OCI-LY1 (cell line): ENCODE measurements around the gene HLA-F.

ENCODE experiments used
- H2AFZ ChIP-seq: fragments of 200-600 bp; sonication (generic), shearing (Covaris generic); 2 replicates; pipeline ENCODE4 v1.6.0; 2014; ENCODE audit warnings: antibody characterized with exemption, mild to moderate bottlenecking, low read length
- H3F3A ChIP-seq: fragments of 200-600 bp; sonication (generic), shearing (Covaris generic); 2 replicates; pipeline ENCODE4 v1.6.0; 2014; ENCODE audit warnings: mild to moderate bottlenecking, antibody characterized with exemption, low read length, moderate library complexity; ENCODE audit not compliant: insufficient read depth
- H3K27ac ChIP-seq: fragments of 200-600 bp; sonication (generic); 2 replicates; pipeline ENCODE4 v1.5.1; 2014; ENCODE audit warnings: low read length, mixed run types, mild to moderate bottlenecking, low read depth; ENCODE audit not compliant: poor library complexity, severe bottlenecking
- H3K27me3 ChIP-seq: fragments of 200-600 bp; sonication (generic); 2 replicates; pipeline ENCODE4 v1.6.0; 2014; ENCODE audit warnings: antibody characterized with exemption, mild to moderate bottlenecking, low read length, moderate library complexity; ENCODE audit not compliant: insufficient read depth
- H3K36me3 ChIP-seq: fragments of 200-600 bp; sonication (generic); 2 replicates; pipeline ENCODE4 v1.6.1; 2014; ENCODE audit warnings: mild to moderate bottlenecking, antibody characterized with exemption, low read length, moderate library complexity, mixed read lengths; ENCODE audit not compliant: insufficient read depth
- H3K4me1 ChIP-seq: fragments of 200-600 bp; sonication (generic); 2 replicates; pipeline ENCODE4 v1.5.1; 2014; ENCODE audit warnings: mild to moderate bottlenecking, low read length, moderate library complexity; ENCODE audit not compliant: insufficient read depth, severe bottlenecking
- H3K4me2 ChIP-seq: fragments of 200-600 bp; sonication (generic), shearing (Covaris generic); 2 replicates; pipeline ENCODE4 v1.6.1; 2014; ENCODE audit warnings: low read length
- H3K4me3 ChIP-seq: fragments of 200-600 bp; sonication (generic); 2 replicates; pipeline ENCODE4 v1.5.1; 2014; ENCODE audit warnings: low read length, low read depth, mild to moderate bottlenecking, mixed read lengths; ENCODE audit not compliant: poor library complexity, severe bottlenecking
- H3K79me2 ChIP-seq: fragments of 200-600 bp; shearing (Covaris generic); 2 replicates; pipeline ENCODE4 v1.6.1; 2016; ENCODE audit warnings: mixed run types, low read length, mixed read lengths; ENCODE audit not compliant: insufficient read depth
- H3K9ac ChIP-seq: fragments of 200-600 bp; sonication (generic), shearing (Covaris generic); 2 replicates; pipeline ENCODE4 v1.6.1; 2014; ENCODE audit warnings: mild to moderate bottlenecking, low read length, mixed read lengths
- H3K9me2 ChIP-seq: fragments of 200-600 bp; sonication (generic), shearing (Covaris generic); 2 replicates; pipeline ENCODE4 v1.6.1; 2014; ENCODE audit warnings: low read depth, mild to moderate bottlenecking, low read length, mixed read lengths
- H3K9me3 ChIP-seq: fragments of 200-600 bp; shearing (Covaris generic); 2 replicates; pipeline ENCODE4 v1.6.1; 2014; ENCODE audit warnings: low read length, mixed read lengths
- H4K20me1 ChIP-seq: fragments of 200-600 bp; sonication (generic), shearing (Covaris generic); 2 replicates; pipeline ENCODE4 v1.6.0; 2016; ENCODE audit warnings: mild to moderate bottlenecking, low read length; ENCODE audit not compliant: insufficient read depth
- CTCF ChIP-seq: fragments of 200-600 bp; sonication (generic), shearing (Covaris generic); IDR thresholded peaks from 2 replicates; pipeline ENCODE4 v1.5.1; 2017; ENCODE audit warnings: mild to moderate bottlenecking, antibody characterized with exemption, low read length, moderate library complexity, mixed read lengths
- EZH2 ChIP-seq: fragments of 200-600 bp; sonication (generic), shearing (Covaris generic); IDR thresholded peaks from 2 replicates; pipeline ENCODE4 v1.8.0; 2017; ENCODE audit warnings: borderline replicate concordance, mixed run types, mild to moderate bottlenecking, antibody characterized with exemption, low read length, moderate library complexity, mixed read lengths

The HLA-F gene

GRCh38 chr6:29762051-29762450 lies 38.8 kb downstream of the HLA-F start:
- Histone ChIP-seq H3K9me2 (no peaks in the 10 kb centered on the region), H3K4me3 (no peak overlapping the region), H3F3A (no peaks in the 10 kb centered on the region), H3K36me3 (no peaks in the 10 kb centered on the region), H3K4me1 (peaks cover 19% of the 10 kb centered on the region), H3K9ac (no peak overlapping the region), H3K27me3 (no peaks in the 10 kb centered on the region), H3K79me2 (no peaks in the 10 kb centered on the region), H3K4me2 (no peak overlapping the region), H4K20me1 (no peaks in the 10 kb centered on the region), H3K27ac (no peak overlapping the region), H2AFZ (no peak overlapping the region), H3K9me3 (no peaks in the 10 kb centered on the region)
- no peak for TF ChIP-seq EZH2
- no peak for TF ChIP-seq CTCF

DNA sequence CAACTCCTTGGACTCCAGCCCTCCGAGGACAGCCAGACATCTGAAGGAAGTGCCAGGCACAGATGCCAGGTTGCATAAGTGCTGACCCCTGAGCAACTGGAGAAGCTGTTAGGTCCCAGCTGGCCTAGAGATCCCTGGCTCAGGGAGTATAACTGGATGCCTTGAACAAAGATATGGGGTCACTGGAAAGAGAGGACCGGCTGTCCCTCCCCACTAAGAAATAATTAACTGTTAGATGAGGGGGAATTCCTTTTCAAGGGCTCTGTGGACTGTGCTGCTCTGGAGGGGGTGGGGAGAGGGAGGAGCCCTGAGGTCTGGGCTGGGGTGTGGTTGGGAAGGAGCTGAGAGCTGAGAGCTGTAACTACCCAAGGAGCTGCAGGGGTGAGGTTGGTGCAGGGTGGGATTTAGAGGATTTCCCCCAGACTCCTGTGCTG lies 39.6 kb downstream of the HLA-F start:
- Histone ChIP-seq H3K9ac (no peak overlapping the region), H3K9me2 (no peaks in the 10 kb centered on the region), H3K27ac (no peak overlapping the region), H4K20me1 (no peaks in the 10 kb centered on the region), H3K4me2 (no peak overlapping the region), H2AFZ (no peak overlapping the region), H3K4me3 (no peak overlapping the region), H3F3A (no peaks in the 10 kb centered on the region), H3K36me3 (no peaks in the 10 kb centered on the region), H3K27me3 (no peaks in the 10 kb centered on the region), H3K9me3 (no peaks in the 10 kb centered on the region), H3K4me1 (peaks cover 19% of the 10 kb centered on the region), H3K79me2 (no peaks in the 10 kb centered on the region)
- no peak for TF ChIP-seq CTCF
- TF ChIP-seq EZH2: no peak

- Histone ChIP-seq H3K4me1 (peaks cover 18% of the 10 kb centered on the region), H4K20me1 (no peaks in the 10 kb centered on the region), H3K9me3 (no peaks in the 10 kb centered on the region), H3F3A (no peaks in the 10 kb centered on the region), H3K4me2 (no peak overlapping the region), H3K36me3 (no peaks in the 10 kb centered on the region), H3K9ac (no peak overlapping the region), H3K79me2 (no peaks in the 10 kb centered on the region), H3K27ac (no peak overlapping the region), H3K4me3 (no peak overlapping the region), H3K9me2 (no peaks in the 10 kb centered on the region), H2AFZ (no peak overlapping the region), H3K27me3 (no peaks in the 10 kb centered on the region)
- TF ChIP-seq CTCF (no peak), EZH2 (no peak)
These were observed 40.5 kb downstream of the HLA-F start for GRCh38 chr6:29763491-29764289.
